IMR-90 (cell line): ENCODE measurements around the gene CUL9. TPM values are rescaled to one million over a fixed set of nuclear protein-coding genes. Genes with fewer than 3 reads are reported as not detected.

ENCODE experiments used
- ATAC-seq: fragments of 200-7000 bp; cut with Tn5 transposase; 2 replicates; pipeline ENCODE4 v1.9.1; 2020; ENCODE audit warnings: low read depth, mild to moderate bottlenecking, moderate library complexity
- BruUV-seq: library from RNA; stranded (reverse); fragments of 400-500 nt; replicated peaks from 2 replicates; lab custom pipeline; 2021; lab: Mats Ljungman, UMichigan
- CTCF ChIA-PET: fragments of 300-600 bp; formaldehyde crosslinking; extraction: SDS; loops from one replicate; lab custom pipeline; 2021; ENCODE audit warnings: antibody characterized with exemption; lab: Yijun Ruan, JAX
- POLR2A ChIA-PET: fragments of 300-600 bp; sonication (Branson Sonifier 250); formaldehyde crosslinking; loops from one replicate; lab custom pipeline; 2022; ENCODE audit warnings: antibody characterized with exemption; ENCODE audit not compliant: unreplicated experiment; lab: Charles Lee
- DNase-seq: peaks from one replicate; pipeline ENCODE4 v3.0.0; 2013
- H2AFZ ChIP-seq: replicated peaks from 2 replicates; pipeline ENCODE3; 2013; ENCODE audit warnings: low read length, mild to moderate bottlenecking; ENCODE audit not compliant: poor library complexity
- H2AK5ac ChIP-seq: 2 replicates; pipeline ENCODE4 v1.6.1; 2013; ENCODE audit warnings: low read depth, low read length, inconsistent platforms
- H2AK9ac ChIP-seq: replicated peaks from 2 replicates; pipeline ENCODE3; 2013; ENCODE audit warnings: mild to moderate bottlenecking, low read depth, low read length, moderate library complexity; ENCODE audit not compliant: poor library complexity
- H2BK120ac ChIP-seq: 2 replicates; pipeline ENCODE4 v1.6.1; 2013; ENCODE audit warnings: low read depth, low read length, inconsistent platforms
- H2BK15ac ChIP-seq: 3 replicates; pipeline ENCODE4 v1.6.1; 2013; ENCODE audit warnings: low read depth, low read length, inconsistent platforms
- H2BK20ac ChIP-seq: 2 replicates; pipeline ENCODE4 v1.6.1; 2013; ENCODE audit warnings: low read depth, mild to moderate bottlenecking, inconsistent platforms, low read length, moderate library complexity
- H2BK5ac ChIP-seq: 2 replicates; pipeline ENCODE4 v1.6.1; 2013; ENCODE audit warnings: mild to moderate bottlenecking, low read depth, low read length, inconsistent platforms; ENCODE audit not compliant: poor library complexity, severe bottlenecking
- H3K14ac ChIP-seq: replicated peaks from 2 replicates; pipeline ENCODE4 v1.6.1; 2013; ENCODE audit warnings: low read depth, low read length, inconsistent platforms
- H3K18ac ChIP-seq: 2 replicates; pipeline ENCODE4 v1.6.1; 2013; ENCODE audit warnings: low read depth, low read length, control low read depth
- H3K23ac ChIP-seq: 2 replicates; pipeline ENCODE4 v1.6.1; 2013; ENCODE audit warnings: low read depth, low read length, inconsistent platforms
- H3K27ac ChIP-seq: 2 replicates; pipeline ENCODE4 v1.5.1; 2013; ENCODE audit warnings: mild to moderate bottlenecking, control low read depth, low read length; ENCODE audit not compliant: insufficient read depth
- H3K27me3 ChIP-seq: 2 replicates; pipeline ENCODE4 v1.6.1; 2013; ENCODE audit warnings: low read length; ENCODE audit not compliant: control insufficient read depth, insufficient read depth
- H3K36me3 ChIP-seq: 2 replicates; pipeline ENCODE4 v1.6.1; 2013; ENCODE audit warnings: low read length, mixed read lengths; ENCODE audit not compliant: control insufficient read depth, insufficient read depth
- H3K4ac ChIP-seq: 2 replicates; pipeline ENCODE4 v1.6.1; 2013; ENCODE audit warnings: low read depth, low read length, inconsistent platforms
- H3K4me1 ChIP-seq: 2 replicates; pipeline ENCODE4 v1.6.1; 2013; ENCODE audit warnings: low read length, mixed read lengths; ENCODE audit not compliant: control insufficient read depth, insufficient read depth
- H3K4me2 ChIP-seq: 2 replicates; pipeline ENCODE4 v1.6.1; 2013; ENCODE audit warnings: low read depth, mild to moderate bottlenecking, control low read depth, low read length, moderate library complexity
- H3K4me3 ChIP-seq: 2 replicates; pipeline ENCODE4 v1.5.1; 2013; ENCODE audit warnings: low read depth, mild to moderate bottlenecking, control low read depth, low read length, moderate library complexity; ENCODE audit not compliant: insufficient read depth
- H3K56ac ChIP-seq: 2 replicates; pipeline ENCODE4 v1.6.1; 2013; ENCODE audit warnings: low read length, inconsistent platforms; ENCODE audit not compliant: insufficient read depth; ENCODE audit errors: extremely low read depth
- H3K79me1 ChIP-seq, 2 experiments: 2 replicates each; pipeline ENCODE4 v1.6.1; 2013; ENCODE audit warnings: low read length in 2 of 2, inconsistent platforms in 1 of 2, low read depth in 1 of 2
- H3K9ac ChIP-seq: 2 replicates; pipeline ENCODE4 v1.6.1; 2013; ENCODE audit warnings: low read depth, low read length, control low read depth
- H3K9me1 ChIP-seq: 2 replicates; pipeline ENCODE4 v1.6.1; 2013; ENCODE audit warnings: low read length, inconsistent platforms; ENCODE audit not compliant: insufficient read depth
- H3K9me3 ChIP-seq: 2 replicates; pipeline ENCODE4 v1.6.1; 2013; ENCODE audit warnings: low read length; ENCODE audit not compliant: control insufficient read depth, insufficient read depth
- H4K20me1 ChIP-seq: 2 replicates; pipeline ENCODE4 v1.6.1; 2013; ENCODE audit warnings: low read length, inconsistent platforms; ENCODE audit not compliant: insufficient read depth
- H4K5ac ChIP-seq: 2 replicates; pipeline ENCODE4 v1.6.1; 2013; ENCODE audit warnings: mild to moderate bottlenecking, low read depth, low read length, control low read depth
- H4K8ac ChIP-seq, 2 experiments: 2 replicates each; pipeline ENCODE4 v1.6.1; 2013; ENCODE audit warnings: low read depth in 2 of 2, low read length in 2 of 2, control low read depth in 1 of 2, inconsistent platforms in 1 of 2
- H4K91ac ChIP-seq: 2 replicates; pipeline ENCODE4 v1.6.1; 2013; ENCODE audit warnings: low read depth, low read length, inconsistent platforms; ENCODE audit not compliant: insufficient read depth
- BHLHE40 ChIP-seq: fragments of 150-350 bp; IDR thresholded peaks from 2 replicates; pipeline ENCODE4 v1.6.1; 2016; ENCODE audit warnings: mild to moderate bottlenecking, low read depth, low read length
- CEBPB ChIP-seq: IDR thresholded peaks from 2 replicates; pipeline ENCODE4 v1.6.1; 2012; ENCODE audit warnings: low read depth, low read length, improper control_type of control experiment
- CHD1 ChIP-seq: IDR thresholded peaks from 2 replicates; pipeline ENCODE4 v1.6.1; 2012; ENCODE audit warnings: low read depth, low read length, improper control_type of control experiment
- ELK1 ChIP-seq: fragments of 150-350 bp; IDR thresholded peaks from 2 replicates; pipeline ENCODE4 v1.6.1; 2016; ENCODE audit warnings: low read depth, mild to moderate bottlenecking, low read length, moderate library complexity, borderline replicate concordance
- FOS ChIP-seq: fragments of 150-350 bp; IDR thresholded peaks from 2 replicates; pipeline ENCODE4 v1.6.1; 2016; ENCODE audit warnings: low read depth, low read length
- MAFK ChIP-seq: IDR thresholded peaks from 2 replicates; pipeline ENCODE4 v1.6.1; 2012; ENCODE audit warnings: low read depth, low read length, improper control_type of control experiment
- MAZ ChIP-seq: IDR thresholded peaks from 2 replicates; pipeline ENCODE4 v1.6.1; 2012; ENCODE audit warnings: low read depth, mild to moderate bottlenecking, low read length, improper control_type of control experiment, moderate library complexity, borderline replicate concordance
- MXI1 ChIP-seq: IDR thresholded peaks from 2 replicates; pipeline ENCODE4 v1.6.1; 2012; ENCODE audit warnings: low read depth, mild to moderate bottlenecking, low read length, moderate library complexity, borderline replicate concordance
- NFE2L2 ChIP-seq: fragments of 150-350 bp; IDR thresholded peaks from 2 replicates; pipeline ENCODE4 v1.6.1; 2016; ENCODE audit warnings: low read depth, mild to moderate bottlenecking, low read length
- POLR2A ChIP-seq: IDR thresholded peaks from 2 replicates; pipeline ENCODE4 v1.6.1; 2012; ENCODE audit warnings: mild to moderate bottlenecking, low read depth, low read length
- RAD21 ChIP-seq: IDR thresholded peaks from 2 replicates; pipeline ENCODE4 v1.6.1; 2012; ENCODE audit warnings: low read length, improper control_type of control experiment
- RCOR1 ChIP-seq: IDR thresholded peaks from 2 replicates; pipeline ENCODE4 v1.6.1; 2012; ENCODE audit warnings: mild to moderate bottlenecking, low read length, improper control_type of control experiment; ENCODE audit not compliant: insufficient replicate concordance
- RFX5 ChIP-seq: IDR thresholded peaks from 2 replicates; pipeline ENCODE4 v1.8.0; 2012; ENCODE audit warnings: low read depth, mild to moderate bottlenecking, low read length, moderate library complexity
- SMC3 ChIP-seq: fragments of 150-350 bp; IDR thresholded peaks from 2 replicates; pipeline ENCODE4 v1.6.1; 2016; ENCODE audit warnings: low read depth, mild to moderate bottlenecking, antibody characterized with exemption, low read length, moderate library complexity
- WGBS, 2 experiments: methylation state at CpG; one replicate each; pipeline versions ENCODE4 v1.1.5 to v1.1.7; 2013; ENCODE audit warnings: missing lambda C conversion rate in 2 of 2; ENCODE audit not compliant: insufficient read length in 1 of 2; ENCODE audit errors: extremely low coverage in 2 of 2; 5-methylcytosine and 5-hydroxymethylcytosine counted together
- dilution Hi-C: fragments of 300-500 bp; cut with HindIII; formaldehyde crosslinking; loops from one replicate; pipeline ENCODE4 v1.14.3; 2018; ENCODE audit warnings: low sequenced_read_pairs; ENCODE audit not compliant: unreplicated experiment
- in situ Hi-C: fragments of 300-500 bp; cut with MboI; formaldehyde crosslinking; loops from 3 replicates; pipeline ENCODE4 v1.14.3; 2019; ENCODE audit warnings: low sequenced_read_pairs, inconsistent platforms, mixed read lengths
- intact Hi-C: fragments of 100-400 bp; cut with micrococcal nuclease; formaldehyde crosslinking; loops from 2 replicates; pipeline ENCODE4 v1.10.0; 2022
- polyA plus RNA-seq, 3 experiments: library from polyadenylated mRNA; depleted of rRNA; stranded (reverse); fragments of >200 nt; gene quantifications; 2 replicates each; pipeline ENCODE4 v1.2.3, GENCODE V29; 2012; ENCODE audit warnings: low replicate concordance in 1 of 3
- total RNA-seq: library from RNA; depleted of rRNA; stranded (reverse); fragments of >200 nt; gene quantifications from 2 replicates; pipeline ENCODE4 v1.2.3, GENCODE V29; 2012
- TF ChIP-seq, protein P1 (sequence below): fragments of 150-350 bp; IDR thresholded peaks from 2 replicates; pipeline ENCODE4 v1.6.1; 2017; ENCODE audit warnings: mild to moderate bottlenecking, antibody characterized with exemption, low read length, low read depth
- TF ChIP-seq, protein P2 (sequence below): conservative IDR thresholded peaks from 2 replicates; pipeline ENCODE4 v1.5.1; 2012; ENCODE audit warnings: mild to moderate bottlenecking, low read depth, low read length, improper control_type of control experiment

The CUL9 gene
- total and polyA plus RNA-seq, 2 of the 4 experiments (the other 2 are of a cell fraction): 7.7 to 19.5 TPM

- Histone ChIP-seq H4K5ac (no peak overlapping the region), H2AK9ac (no peak overlapping the region), H3K23ac (no peak overlapping the region), H3K27ac (no peak overlapping the region), H2BK5ac (no peak overlapping the region), H3K9me3 (no peaks in the 10 kb centered on the region), H2BK15ac (no peak overlapping the region), H3K56ac (no peak overlapping the region), H3K79me1 (peaks cover 3 to 14% of the 10 kb centered on the region in 2 experiments; a peak in 3 of 4 replicates), H3K4me3 (no peak overlapping the region), H2AFZ (no peak overlapping the region), H2AK5ac (no peak overlapping the region), H3K4me2 (no peak overlapping the region), H2BK120ac (no peak overlapping the region), H3K9ac (no peak overlapping the region), H3K4me1 (no peaks in the 10 kb centered on the region), H2BK20ac (no peak overlapping the region), H4K8ac (no peak overlapping the region), H3K18ac (no peak overlapping the region), H3K4ac (no peak overlapping the region), H4K20me1 (no peaks in the 10 kb centered on the region), H3K14ac (no peak overlapping the region), H3K36me3 (peaks cover 42% of the 10 kb centered on the region), H3K9me1 (no peaks in the 10 kb centered on the region; the same call in 1 of the 2 replicates), H4K91ac (no peak overlapping the region), H3K27me3 (no peaks in the 10 kb centered on the region)
- WGBS, 2 experiments: no CpG with 5 or more reads among the region's 7 CpGs
- DNase-seq (no peak), ATAC-seq (no peak)
- dilution Hi-C loops (no loop called here), in situ Hi-C loops (no loop called here), intact Hi-C loops (no loop called here)
- CTCF ChIA-PET: no interaction called here
- BruUV-seq: no TSS peak
- POLR2A ChIA-PET: no interaction called here
- TF ChIP-seq CHD1: no peak
- TF ChIP-seq, protein P1, sequence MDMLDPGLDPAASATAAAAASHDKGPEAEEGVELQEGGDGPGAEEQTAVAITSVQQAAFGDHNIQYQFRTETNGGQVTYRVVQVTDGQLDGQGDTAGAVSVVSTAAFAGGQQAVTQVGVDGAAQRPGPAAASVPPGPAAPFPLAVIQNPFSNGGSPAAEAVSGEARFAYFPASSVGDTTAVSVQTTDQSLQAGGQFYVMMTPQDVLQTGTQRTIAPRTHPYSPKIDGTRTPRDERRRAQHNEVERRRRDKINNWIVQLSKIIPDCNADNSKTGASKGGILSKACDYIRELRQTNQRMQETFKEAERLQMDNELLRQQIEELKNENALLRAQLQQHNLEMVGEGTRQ: no peak
- no peak for TF ChIP-seq SMC3
- TF ChIP-seq FOS: no peak
- TF ChIP-seq CEBPB: no peak
- TF ChIP-seq MAFK: no peak
- TF ChIP-seq MAZ: no peak
- TF ChIP-seq, protein P2, sequence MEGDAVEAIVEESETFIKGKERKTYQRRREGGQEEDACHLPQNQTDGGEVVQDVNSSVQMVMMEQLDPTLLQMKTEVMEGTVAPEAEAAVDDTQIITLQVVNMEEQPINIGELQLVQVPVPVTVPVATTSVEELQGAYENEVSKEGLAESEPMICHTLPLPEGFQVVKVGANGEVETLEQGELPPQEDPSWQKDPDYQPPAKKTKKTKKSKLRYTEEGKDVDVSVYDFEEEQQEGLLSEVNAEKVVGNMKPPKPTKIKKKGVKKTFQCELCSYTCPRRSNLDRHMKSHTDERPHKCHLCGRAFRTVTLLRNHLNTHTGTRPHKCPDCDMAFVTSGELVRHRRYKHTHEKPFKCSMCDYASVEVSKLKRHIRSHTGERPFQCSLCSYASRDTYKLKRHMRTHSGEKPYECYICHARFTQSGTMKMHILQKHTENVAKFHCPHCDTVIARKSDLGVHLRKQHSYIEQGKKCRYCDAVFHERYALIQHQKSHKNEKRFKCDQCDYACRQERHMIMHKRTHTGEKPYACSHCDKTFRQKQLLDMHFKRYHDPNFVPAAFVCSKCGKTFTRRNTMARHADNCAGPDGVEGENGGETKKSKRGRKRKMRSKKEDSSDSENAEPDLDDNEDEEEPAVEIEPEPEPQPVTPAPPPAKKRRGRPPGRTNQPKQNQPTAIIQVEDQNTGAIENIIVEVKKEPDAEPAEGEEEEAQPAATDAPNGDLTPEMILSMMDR: no peak
- TF ChIP-seq ELK1: no peak
- no peak for TF ChIP-seq POLR2A
- TF ChIP-seq BHLHE40: no peak
- no peak for TF ChIP-seq RAD21
- TF ChIP-seq MXI1: no peak
- no peak for TF ChIP-seq RCOR1
- no peak for TF ChIP-seq NFE2L2
- TF ChIP-seq RFX5: no peak
These were observed 5.8 kb downstream of the CUL9 start for GRCh38 chr6:43187821-43188220.
